Mesendoderm (in vitro differentiated cells): ENCODE measurements around the gene SERP2.

Experiments
- DNase-seq: peaks from one replicate; pipeline ENCODE4 v3.0.0; 2013
- H2AK5ac ChIP-seq: 2 replicates; pipeline ENCODE4 v1.6.1; 2013; ENCODE audit warnings: low read length, inconsistent platforms
- H2BK120ac ChIP-seq: 2 replicates; pipeline ENCODE4 v1.6.1; 2013; ENCODE audit warnings: low read depth, mild to moderate bottlenecking, low read length, moderate library complexity, mixed read lengths
- H2BK15ac ChIP-seq: replicated peaks from 2 replicates; pipeline ENCODE4 v1.6.1; 2013; ENCODE audit warnings: low read depth, mild to moderate bottlenecking, moderate library complexity
- H2BK5ac ChIP-seq: 2 replicates; pipeline ENCODE4 v1.6.1; 2013; ENCODE audit warnings: low read length, inconsistent platforms
- H3K18ac ChIP-seq: 2 replicates; pipeline ENCODE4 v1.6.1; 2013; ENCODE audit warnings: mild to moderate bottlenecking, low read length, mixed read lengths
- H3K23ac ChIP-seq: one replicate; pipeline ENCODE4 v1.6.1; 2013; ENCODE audit warnings: low read length
- H3K27ac ChIP-seq: 2 replicates; pipeline ENCODE4 v1.5.1; 2013; ENCODE audit warnings: low read depth, mild to moderate bottlenecking, inconsistent platforms, low read length, moderate library complexity
- H3K27me3 ChIP-seq: 2 replicates; pipeline ENCODE4 v1.6.1; 2013; ENCODE audit warnings: low read length, control low read depth, mild to moderate bottlenecking, inconsistent platforms; ENCODE audit not compliant: insufficient read depth, poor library complexity
- H3K36me3 ChIP-seq: 2 replicates; pipeline ENCODE4 v1.6.1; 2013; ENCODE audit warnings: low read length, inconsistent platforms; ENCODE audit not compliant: control insufficient read depth, insufficient read depth
- H3K4ac ChIP-seq: one replicate; pipeline ENCODE4 v1.6.1; 2013; ENCODE audit warnings: low read depth, mild to moderate bottlenecking, low read length, moderate library complexity
- H3K4me1 ChIP-seq: 2 replicates; pipeline ENCODE4 v1.6.1; 2013; ENCODE audit warnings: low read depth, low read length, inconsistent platforms; ENCODE audit not compliant: control insufficient read depth
- H3K4me2 ChIP-seq: 2 replicates; pipeline ENCODE4 v1.6.1; 2013; ENCODE audit warnings: low read length
- H3K4me3 ChIP-seq: 2 replicates; pipeline ENCODE4 v1.5.1; 2013; ENCODE audit warnings: mild to moderate bottlenecking, low read length
- H3K56ac ChIP-seq: one replicate; pipeline ENCODE4 v1.6.1; 2013; ENCODE audit warnings: low read length
- H3K79me1 ChIP-seq: 2 replicates; pipeline ENCODE4 v1.6.1; 2013; ENCODE audit warnings: low read length, inconsistent platforms
- H3K79me2 ChIP-seq: 2 replicates; pipeline ENCODE4 v1.6.1; 2013; ENCODE audit warnings: mild to moderate bottlenecking, low read length; ENCODE audit not compliant: control insufficient read depth, insufficient read depth
- H3K9ac ChIP-seq: 2 replicates; pipeline ENCODE4 v1.6.1; 2013; ENCODE audit warnings: low read length, inconsistent platforms
- H4K5ac ChIP-seq: one replicate; pipeline ENCODE4 v1.6.1; 2013; ENCODE audit warnings: low read length
- H4K8ac ChIP-seq: one replicate; pipeline ENCODE4 v1.6.1; 2013; ENCODE audit warnings: low read depth, mild to moderate bottlenecking, control low read depth, low read length, moderate library complexity
- WGBS: extraction: QIAGEN DNeasy Blood & Tissue Kit; methylation state at CpG from one replicate; pipeline ENCODE4 v1.1.7; 2013; ENCODE audit warnings: low lambda C conversion rate, missing lambda C conversion rate; ENCODE audit not compliant: insufficient coverage; ENCODE audit errors: extremely low coverage; 5-methylcytosine and 5-hydroxymethylcytosine counted together

Gene SERP2

GRCh38 chr13:44378277-44378676 is 4.7 kb downstream of the SERP2 start:
- no peak overlapping the region for H2BK120ac ChIP-seq
- no peak for DNase-seq

GRCh38 chr13:44379885-44380284 is 6.3 kb downstream of the SERP2 start:
- WGBS = no CpG with 5 or more reads among the region's 2 CpGs
- H3K27ac ChIP-seq = no peak overlapping the region
- no peak overlapping the region for H3K4ac ChIP-seq
- H3K27me3 ChIP-seq = no peaks in the 10 kb centered on the region
- no peaks in the 10 kb centered on the region for H3K36me3 ChIP-seq
- H4K5ac ChIP-seq = no peak overlapping the region
- H2AK5ac ChIP-seq = no peak overlapping the region
- H2BK5ac ChIP-seq = no peak overlapping the region
- H3K4me3 ChIP-seq = no peak overlapping the region
- no peaks in the 10 kb centered on the region for H3K79me2 ChIP-seq
- H3K56ac ChIP-seq = no peak overlapping the region
- H3K18ac ChIP-seq = no peak overlapping the region
- H4K8ac ChIP-seq = no peak overlapping the region
- H2BK120ac ChIP-seq = no peak overlapping the region
- no peak for DNase-seq
- no peak overlapping the region for H3K23ac ChIP-seq
- no peak overlapping the region for H3K9ac ChIP-seq
- H3K4me1 ChIP-seq = peaks cover 1% of the 10 kb centered on the region
- H2BK15ac ChIP-seq = no peak overlapping the region
- H3K79me1 ChIP-seq = no peaks in the 10 kb centered on the region
- H3K4me2 ChIP-seq = no peak overlapping the region

More at GRCh38 chr13:44378277-44378676, 4.7 kb downstream of the SERP2 start:
- H2BK5ac ChIP-seq = no peak overlapping the region
- no peak overlapping the region for H3K27ac ChIP-seq
- no peak overlapping the region for H3K4me3 ChIP-seq
- H3K27me3 ChIP-seq = no peaks in the 10 kb centered on the region
- H3K56ac ChIP-seq = no peak overlapping the region
- H3K4me1 ChIP-seq = peaks cover 1% of the 10 kb centered on the region
- no peak overlapping the region for H2AK5ac ChIP-seq
- H3K9ac ChIP-seq = no peak overlapping the region
- no peak overlapping the region for H3K4ac ChIP-seq
- H3K18ac ChIP-seq = no peak overlapping the region
- no peak overlapping the region for H4K5ac ChIP-seq
- no peaks in the 10 kb centered on the region for H3K36me3 ChIP-seq
- H3K23ac ChIP-seq = no peak overlapping the region
- H4K8ac ChIP-seq = no peak overlapping the region
- no peaks in the 10 kb centered on the region for H3K79me2 ChIP-seq
- no peak overlapping the region for H2BK15ac ChIP-seq
- no peak overlapping the region for H3K4me2 ChIP-seq
- no CpG with 5 or more reads among the region's 3 CpGs for WGBS
- no peaks in the 10 kb centered on the region for H3K79me1 ChIP-seq

GRCh38 chr13:44380404-44381165 is 7.0 kb downstream of the SERP2 start:
- H2BK5ac ChIP-seq = no peak overlapping the region
- H3K79me1 ChIP-seq = no peaks in the 10 kb centered on the region
- no peak overlapping the region for H3K23ac ChIP-seq
- no peak for DNase-seq
- H3K79me2 ChIP-seq = no peaks in the 10 kb centered on the region
- no peak overlapping the region for H2AK5ac ChIP-seq
- no peak overlapping the region for H3K9ac ChIP-seq
- H3K4me3 ChIP-seq = no peak overlapping the region
- H2BK120ac ChIP-seq = no peak overlapping the region
- no peak overlapping the region for H3K56ac ChIP-seq
- H2BK15ac ChIP-seq = no peak overlapping the region
- no peak overlapping the region for H3K4me2 ChIP-seq
- H3K36me3 ChIP-seq = no peaks in the 10 kb centered on the region
- no peak overlapping the region for H4K8ac ChIP-seq
- no peak overlapping the region for H3K27ac ChIP-seq
- H3K4me1 ChIP-seq = peaks cover 1% of the 10 kb centered on the region
- no peak overlapping the region for H3K18ac ChIP-seq
- H4K5ac ChIP-seq = no peak overlapping the region
- H3K27me3 ChIP-seq = no peaks in the 10 kb centered on the region
- H3K4ac ChIP-seq = no peak overlapping the region
- no CpG with 5 or more reads among the region's 3 CpGs for WGBS

- no peak overlapping the region for H3K4ac ChIP-seq
- no peak overlapping the region for H2AK5ac ChIP-seq
- H3K4me1 ChIP-seq = peaks cover 7% of the 10 kb centered on the region
Measured at GRCh38 chr13:44382635-44383145, 9.1 kb downstream of the SERP2 start.

GRCh38 chr13:44383945-44384344 is 10.3 kb downstream of the SERP2 start:
- H2BK120ac ChIP-seq = no peak overlapping the region
- H2AK5ac ChIP-seq = no peak overlapping the region
- H2BK5ac ChIP-seq = no peak overlapping the region
- no peak overlapping the region for H3K9ac ChIP-seq
- H3K56ac ChIP-seq = no peak overlapping the region
- H4K5ac ChIP-seq = no peak overlapping the region
- no peak overlapping the region for H3K23ac ChIP-seq
- H3K4me1 ChIP-seq = peaks cover 11% of the 10 kb centered on the region
- H3K4me3 ChIP-seq = no peak overlapping the region
- H3K36me3 ChIP-seq = no peaks in the 10 kb centered on the region
- H4K8ac ChIP-seq = no peak overlapping the region
- no peak overlapping the region for H2BK15ac ChIP-seq
- H3K27me3 ChIP-seq = no peaks in the 10 kb centered on the region
- H3K79me2 ChIP-seq = no peaks in the 10 kb centered on the region
- H3K4me2 ChIP-seq = no peak overlapping the region
- H3K79me1 ChIP-seq = no peaks in the 10 kb centered on the region
- H3K4ac ChIP-seq = no peak overlapping the region
- no CpG with 5 or more reads among the region's 5 CpGs for WGBS
- DNase-seq = no peak
- H3K27ac ChIP-seq = no peak overlapping the region
- H3K18ac ChIP-seq = no peak overlapping the region

More at GRCh38 chr13:44382635-44383145, 9.1 kb downstream of the SERP2 start:
- no peaks in the 10 kb centered on the region for H3K79me1 ChIP-seq
- no peaks in the 10 kb centered on the region for H3K36me3 ChIP-seq
- no peaks in the 10 kb centered on the region for H3K79me2 ChIP-seq
- H2BK120ac ChIP-seq = no peak overlapping the region
- H4K5ac ChIP-seq = no peak overlapping the region
- H2BK5ac ChIP-seq = no peak overlapping the region
- no CpG with 5 or more reads among the region's 5 CpGs for WGBS
- no peak overlapping the region for H3K9ac ChIP-seq
- no peak overlapping the region for H3K4me2 ChIP-seq
- no peak overlapping the region for H3K23ac ChIP-seq
- H3K4me3 ChIP-seq = no peak overlapping the region
- no peak for DNase-seq
- H3K18ac ChIP-seq = no peak overlapping the region
- H3K27me3 ChIP-seq = no peaks in the 10 kb centered on the region
- no peak overlapping the region for H3K27ac ChIP-seq
- no peak overlapping the region for H4K8ac ChIP-seq
- no peak overlapping the region for H2BK15ac ChIP-seq
- no peak overlapping the region for H3K56ac ChIP-seq
